Measurements from ENCODE around the gene UST. TPM values are rescaled to one million over a fixed set of nuclear protein-coding genes. Genes with fewer than 3 reads are reported as not detected.

UST gene
- total RNA-seq, 1 donor from 2014 or later: 33.3 TPM

GRCh38 chr6:148727104-148727503, 19.7 kb upstream of the UST start:
- Histone ChIP-seq H3F3A (ENCODE audit: low read depth) (no peaks in the 10 kb centered on the region), H3K79me2 (ENCODE audit: low read depth) (no peaks in the 10 kb centered on the region), H3K27me3 (no peaks in the 10 kb centered on the region), H4K20me1 (ENCODE audit: low read depth) (no peaks in the 10 kb centered on the region), H3K4me3 (no peak overlapping the region), H3K4me1 (no peaks in the 10 kb centered on the region), H3K9me3 (ENCODE audit: low read depth) (peaks cover 7% of the 10 kb centered on the region), H3K9ac (no peak overlapping the region), H3K27ac (no peak overlapping the region), H3K36me3 (no peaks in the 10 kb centered on the region), H2AFZ (replicated peaks) (no peak overlapping the region), H3K4me2 (no peak overlapping the region)
- TF ChIP-seq CTCF (IDR thresholded peaks at IDR 0.05) (no peak), EZH2 (IDR thresholded peaks at IDR 0.05) (no peak), EZH2phosphoT487 (IDR thresholded peaks at IDR 0.05) (no peak)
- no peak for DNase-seq (ENCODE audit: low spot score)
- no peak overlapping the region for H3K27ac Mint-ChIP-seq
- no peaks in the 10 kb centered on the region for H3K4me1 Mint-ChIP-seq
- H3K4me3 Mint-ChIP-seq: no peak overlapping the region
- no peaks in the 10 kb centered on the region for H3K27me3 Mint-ChIP-seq (ENCODE audit: insufficient read depth, low read depth)
- peaks cover 2% of the 10 kb centered on the region for H3K36me3 Mint-ChIP-seq
- H3K9me3 Mint-ChIP-seq: peaks cover 15% of the 10 kb centered on the region

GRCh38 chr6:148735989-148736388, 10.8 kb upstream of the UST start:
- no peak overlapping the region for H3K27ac Mint-ChIP-seq

GRCh38 chr6:148736774-148737412, 9.9 kb upstream of the UST start:
- H3K4me1 Mint-ChIP-seq: peaks cover 8% of the 10 kb centered on the region
- H3K27me3 ChIP-seq: no peaks in the 10 kb centered on the region

More at GRCh38 chr6:148735989-148736388, 10.8 kb upstream of the UST start:
- Mint-ChIP-seq H3K4me1 (peaks cover 4% of the 10 kb centered on the region), H3K36me3 (peaks cover 2% of the 10 kb centered on the region), H3K27me3 (ENCODE audit: insufficient read depth, low read depth) (peaks cover 3% of the 10 kb centered on the region), H3K9me3 (no peaks in the 10 kb centered on the region), H3K4me3 (no peak overlapping the region)
- Histone ChIP-seq H3K79me2 (ENCODE audit: low read depth) (no peaks in the 10 kb centered on the region), H3K4me3 (no peak overlapping the region), H4K20me1 (ENCODE audit: low read depth) (no peaks in the 10 kb centered on the region), H3K36me3 (no peaks in the 10 kb centered on the region), H3K4me2 (no peak overlapping the region), H3K27me3 (no peaks in the 10 kb centered on the region), H3K27ac (no peak overlapping the region), H3K9me3 (ENCODE audit: low read depth) (no peaks in the 10 kb centered on the region), H3K9ac (no peak overlapping the region), H3F3A (ENCODE audit: low read depth) (peaks cover 10% of the 10 kb centered on the region), H3K4me1 (no peaks in the 10 kb centered on the region), H2AFZ (replicated peaks) (no peak overlapping the region)
- no peak for DNase-seq (ENCODE audit: low spot score)
- no peak for TF ChIP-seq EZH2phosphoT487 (IDR thresholded peaks at IDR 0.05)
- TF ChIP-seq CTCF (IDR thresholded peaks at IDR 0.05): no peak
- no peak for TF ChIP-seq EZH2 (IDR thresholded peaks at IDR 0.05)

GRCh38 chr6:148737806-148738205, 9.0 kb upstream of the UST start:
- no peak for TF ChIP-seq CTCF (IDR thresholded peaks at IDR 0.05)
- TF ChIP-seq EZH2 (IDR thresholded peaks at IDR 0.05): no peak
- no peak for TF ChIP-seq EZH2phosphoT487 (IDR thresholded peaks at IDR 0.05)
- Histone ChIP-seq H3F3A (ENCODE audit: low read depth) (peaks cover 10% of the 10 kb centered on the region), H3K4me2 (no peak overlapping the region), H3K4me3 (no peak overlapping the region), H3K4me1 (no peaks in the 10 kb centered on the region), H3K9me3 (ENCODE audit: low read depth) (no peaks in the 10 kb centered on the region), H4K20me1 (ENCODE audit: low read depth) (no peaks in the 10 kb centered on the region), H3K27me3 (no peaks in the 10 kb centered on the region), H3K9ac (no peak overlapping the region), H3K79me2 (ENCODE audit: low read depth) (no peaks in the 10 kb centered on the region), H3K27ac (no peak overlapping the region), H3K36me3 (no peaks in the 10 kb centered on the region), H2AFZ (replicated peaks) (no peak overlapping the region)
- H3K27ac Mint-ChIP-seq: no peak overlapping the region
- DNase-seq (ENCODE audit: low spot score): no peak
- no peaks in the 10 kb centered on the region for H3K9me3 Mint-ChIP-seq
- H3K4me3 Mint-ChIP-seq: no peak overlapping the region
- peaks cover 8% of the 10 kb centered on the region for H3K4me1 Mint-ChIP-seq
- H3K27me3 Mint-ChIP-seq (ENCODE audit: insufficient read depth, low read depth): peaks cover 3% of the 10 kb centered on the region
- H3K36me3 Mint-ChIP-seq: no peaks in the 10 kb centered on the region

More at GRCh38 chr6:148736774-148737412, 9.9 kb upstream of the UST start:
- Mint-ChIP-seq H3K27ac (no peak overlapping the region), H3K9me3 (no peaks in the 10 kb centered on the region), H3K36me3 (no peaks in the 10 kb centered on the region), H3K27me3 (ENCODE audit: insufficient read depth, low read depth) (peaks cover 3% of the 10 kb centered on the region), H3K4me3 (no peak overlapping the region)
- H3K4me2 ChIP-seq: no peak overlapping the region
- H4K20me1 ChIP-seq (ENCODE audit: low read depth): no peaks in the 10 kb centered on the region
- H3K27ac ChIP-seq: no peak overlapping the region
- no peaks in the 10 kb centered on the region for H3K9me3 ChIP-seq (ENCODE audit: low read depth)
- H3K4me3 ChIP-seq: no peak overlapping the region
- H3F3A ChIP-seq (ENCODE audit: low read depth): peaks cover 10% of the 10 kb centered on the region
- H3K36me3 ChIP-seq: no peaks in the 10 kb centered on the region
- TF ChIP-seq EZH2phosphoT487 (IDR thresholded peaks at IDR 0.05): no peak
- no peak overlapping the region for H3K9ac ChIP-seq
- DNase-seq (ENCODE audit: low spot score): no peak
- no peaks in the 10 kb centered on the region for H3K79me2 ChIP-seq (ENCODE audit: low read depth)
- no peak overlapping the region for H2AFZ ChIP-seq (replicated peaks)
- H3K4me1 ChIP-seq: no peaks in the 10 kb centered on the region
